ENCODE results near the gene CEP350. TPM values are rescaled to one million over a fixed set of nuclear protein-coding genes. Genes with fewer than 3 reads are reported as not detected.

The CEP350 gene
- total RNA-seq, 2 donors from 2014 or later: 32.2 to 42.2 TPM

DNA sequence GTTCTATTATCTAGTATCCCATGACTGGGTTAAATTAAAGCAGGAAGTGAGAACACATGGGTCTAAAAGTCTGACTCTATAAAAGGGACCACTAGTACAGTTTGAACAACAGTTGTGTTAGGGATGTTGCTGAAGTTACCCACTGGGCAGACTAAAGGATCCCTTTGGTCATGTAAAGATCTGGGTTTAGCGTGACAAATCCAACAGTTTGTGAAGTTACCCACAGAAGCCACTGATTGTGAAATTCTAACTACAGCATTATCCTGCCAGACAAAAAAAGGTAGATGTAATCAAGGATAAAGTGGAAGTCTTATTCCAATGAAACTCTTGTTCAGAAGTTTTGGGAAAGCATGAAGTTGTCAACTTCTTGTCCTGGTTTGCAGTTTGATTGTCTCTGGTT lies 205.7 kb downstream of the CEP350 start:
- Mint-ChIP-seq H3K27me3 (ENCODE audit: insufficient read depth) (peaks cover 8% of the 10 kb centered on the region), H3K4me1 (peaks cover 52% of the 10 kb centered on the region), H3K27ac (no peak overlapping the region), H3K9me3 (no peaks in the 10 kb centered on the region), H3K36me3 (ENCODE audit: low read depth) (peaks cover 7% of the 10 kb centered on the region), H3K4me3 (no peak overlapping the region)
- Histone ChIP-seq H3K9ac (ENCODE audit: extremely low read depth, low read length, poor library complexity, severe bottlenecking) (no peak overlapping the region), H3K4me3 (ENCODE audit: low read length) (no peak overlapping the region), H3K27me3 (ENCODE audit: control insufficient read depth, insufficient read depth, low read length, poor library complexity, severe bottlenecking) (no peaks in the 10 kb centered on the region), H3K9me3 (ENCODE audit: control insufficient read depth, low read length) (no peaks in the 10 kb centered on the region), H3K4me1 (ENCODE audit: control insufficient read depth, insufficient read depth, low read length) (peaks cover 30% of the 10 kb centered on the region), H3K36me3 (ENCODE audit: control insufficient read depth, insufficient read depth, low read length) (no peaks in the 10 kb centered on the region), H3K27ac (ENCODE audit: low read depth, low read length) (no peak overlapping the region)
- no peak for DNase-seq
- 88 to 92% methylated on average over 1 of the region's 1 CpG for WGBS, 2 experiments (ENCODE audit: insufficient coverage in 1 of 2, insufficient read length in 1 of 2)
- TF ChIP-seq, protein P1, sequence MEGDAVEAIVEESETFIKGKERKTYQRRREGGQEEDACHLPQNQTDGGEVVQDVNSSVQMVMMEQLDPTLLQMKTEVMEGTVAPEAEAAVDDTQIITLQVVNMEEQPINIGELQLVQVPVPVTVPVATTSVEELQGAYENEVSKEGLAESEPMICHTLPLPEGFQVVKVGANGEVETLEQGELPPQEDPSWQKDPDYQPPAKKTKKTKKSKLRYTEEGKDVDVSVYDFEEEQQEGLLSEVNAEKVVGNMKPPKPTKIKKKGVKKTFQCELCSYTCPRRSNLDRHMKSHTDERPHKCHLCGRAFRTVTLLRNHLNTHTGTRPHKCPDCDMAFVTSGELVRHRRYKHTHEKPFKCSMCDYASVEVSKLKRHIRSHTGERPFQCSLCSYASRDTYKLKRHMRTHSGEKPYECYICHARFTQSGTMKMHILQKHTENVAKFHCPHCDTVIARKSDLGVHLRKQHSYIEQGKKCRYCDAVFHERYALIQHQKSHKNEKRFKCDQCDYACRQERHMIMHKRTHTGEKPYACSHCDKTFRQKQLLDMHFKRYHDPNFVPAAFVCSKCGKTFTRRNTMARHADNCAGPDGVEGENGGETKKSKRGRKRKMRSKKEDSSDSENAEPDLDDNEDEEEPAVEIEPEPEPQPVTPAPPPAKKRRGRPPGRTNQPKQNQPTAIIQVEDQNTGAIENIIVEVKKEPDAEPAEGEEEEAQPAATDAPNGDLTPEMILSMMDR (conservative IDR thresholded peaks at IDR 0.05): no peak

DNA sequence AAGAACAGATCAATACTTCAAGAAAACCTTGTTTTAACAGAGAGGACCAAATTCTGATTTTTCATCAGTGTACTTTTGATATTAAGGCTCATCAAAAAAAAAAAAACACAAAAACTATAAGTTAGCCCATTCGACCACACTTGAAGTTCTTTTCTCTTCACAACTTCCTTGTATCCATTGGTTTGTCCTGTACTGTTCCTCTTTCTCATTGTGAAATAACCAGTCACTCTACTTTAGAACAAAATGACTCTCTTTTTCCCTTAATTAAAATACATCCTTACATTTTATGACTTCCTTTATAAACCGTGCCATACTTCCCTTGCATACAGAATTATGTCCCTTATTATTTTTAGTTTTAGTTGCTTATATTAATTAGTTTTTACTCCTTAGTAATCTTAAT lies 208.4 kb downstream of the CEP350 start:
- no peak overlapping the region for H3K4me3 Mint-ChIP-seq
- DNase-seq: no peak
- no peaks in the 10 kb centered on the region for H3K27me3 Mint-ChIP-seq (ENCODE audit: insufficient read depth)
- Histone ChIP-seq H3K4me1 (ENCODE audit: control insufficient read depth, insufficient read depth, low read length) (peaks cover 22% of the 10 kb centered on the region), H3K9me3 (ENCODE audit: control insufficient read depth, low read length) (no peaks in the 10 kb centered on the region), H3K4me3 (ENCODE audit: low read length) (no peak overlapping the region), H3K27me3 (ENCODE audit: control insufficient read depth, insufficient read depth, low read length, poor library complexity, severe bottlenecking) (no peaks in the 10 kb centered on the region), H3K9ac (ENCODE audit: extremely low read depth, low read length, poor library complexity, severe bottlenecking) (no peak overlapping the region), H3K36me3 (ENCODE audit: control insufficient read depth, insufficient read depth, low read length) (peaks cover 9% of the 10 kb centered on the region), H3K27ac (ENCODE audit: low read depth, low read length) (no peak overlapping the region)
- TF ChIP-seq, protein P1 (conservative IDR thresholded peaks at IDR 0.05): no peak
- H3K9me3 Mint-ChIP-seq: no peaks in the 10 kb centered on the region
- H3K4me1 Mint-ChIP-seq: peaks cover 30% of the 10 kb centered on the region
- peaks cover 7% of the 10 kb centered on the region for H3K36me3 Mint-ChIP-seq (ENCODE audit: low read depth)
- 88% methylated on average over 1 to 2 of the region's 2 CpGs for WGBS, 2 experiments (ENCODE audit: insufficient coverage in 1 of 2, insufficient read length in 1 of 2)
- no peak overlapping the region for H3K27ac Mint-ChIP-seq

Other genes with a start within 250 kb of the CEP350 start
- gene FAM163A, start 211.5 kb upstream of the CEP350 start, total RNA-seq: not detected
- 10 to 100 TPM; 70.9 to 78.3 TPM for gene TOR1AIP2, start 77.0 kb upstream of the CEP350 start, total RNA-seq
- gene TOR1AIP1, start 72.5 kb upstream of the CEP350 start, total RNA-seq: 10 to 100 TPM; 18.1 to 26.2 TPM
- 100 to 1,000 TPM in 1 of 2 donors, 10 to 100 TPM in 1; 77.9 to 116 TPM for gene QSOX1, start 200.1 kb downstream of the CEP350 start, total RNA-seq